Hypothalamus (tissue), 51 donors: Measurements from ENCODE around the gene EFL1.
"Not testable (repeated sequence)": the region's sequence is repeated elsewhere in the genome, so short reads cannot be mapped to it uniquely, and the experiment has no call there.

Experiments used
- DNase-seq, 51 donors: peaks; one replicate each; lab custom pipeline; 2025; lab: John Stamatoyannopoulos, UW

EFL1 gene

GRCh38 chr15:82262422-82263026 is at the start of gene EFL1, which contains the start of gene SAXO2:
Gene EFL1, minus strand, starts transcription at chr15:82262734. Its CDS starts 956 bp downstream, at chr15:82261778.
Gene SAXO2, plus strand, starts transcription at chr15:82262818. Its CDS starts 62 bp downstream, at chr15:82262880.
- DNase-seq: peak; percentile 45 to 96 (median 85)

DNA sequence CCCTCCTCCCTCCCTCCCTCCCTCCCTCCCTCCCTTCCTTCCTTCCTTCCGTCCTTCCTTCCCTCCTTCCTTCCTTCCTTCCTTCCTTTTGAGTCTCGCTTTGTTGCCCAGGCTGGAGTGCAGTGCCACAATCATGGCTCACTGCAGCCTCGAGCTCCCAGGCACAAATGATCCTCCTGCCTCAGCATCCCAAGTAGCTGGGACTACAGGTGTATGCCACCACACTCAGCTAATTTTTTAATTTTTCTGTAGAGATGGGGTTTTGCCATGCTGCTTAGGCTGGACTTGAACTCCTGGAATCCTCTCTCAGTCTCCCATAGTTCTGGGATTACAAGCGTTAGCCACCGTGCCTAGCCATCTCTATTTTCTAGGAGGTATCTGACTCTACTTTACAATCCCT is 48.8 kb upstream of the EFL1 start:
- not testable (repeated sequence) for DNase-seq

DNA sequence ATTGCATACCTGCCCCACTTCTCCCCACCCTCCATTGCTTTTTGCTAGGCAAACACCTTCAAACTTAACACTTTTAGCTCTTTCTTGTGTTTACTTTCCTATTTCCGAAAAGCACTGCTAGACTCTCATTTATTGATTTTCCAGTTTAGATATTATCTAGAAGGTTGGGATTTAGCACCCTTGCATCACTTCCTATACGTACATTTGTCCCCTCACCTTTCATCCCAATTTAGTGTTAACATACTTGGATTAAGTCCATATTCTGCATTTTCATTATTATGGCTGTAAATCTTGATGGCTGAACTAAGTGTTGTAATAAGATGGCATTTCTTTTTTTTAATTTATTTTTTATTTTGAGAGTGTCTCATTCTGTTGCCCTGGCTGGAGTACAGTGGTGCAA is 47.3 kb upstream of the EFL1 start:
- no peak for DNase-seq

- no peak for DNase-seq
These were observed 45.2 kb upstream of the EFL1 start for GRCh38 chr15:82307714-82308081.

DNA sequence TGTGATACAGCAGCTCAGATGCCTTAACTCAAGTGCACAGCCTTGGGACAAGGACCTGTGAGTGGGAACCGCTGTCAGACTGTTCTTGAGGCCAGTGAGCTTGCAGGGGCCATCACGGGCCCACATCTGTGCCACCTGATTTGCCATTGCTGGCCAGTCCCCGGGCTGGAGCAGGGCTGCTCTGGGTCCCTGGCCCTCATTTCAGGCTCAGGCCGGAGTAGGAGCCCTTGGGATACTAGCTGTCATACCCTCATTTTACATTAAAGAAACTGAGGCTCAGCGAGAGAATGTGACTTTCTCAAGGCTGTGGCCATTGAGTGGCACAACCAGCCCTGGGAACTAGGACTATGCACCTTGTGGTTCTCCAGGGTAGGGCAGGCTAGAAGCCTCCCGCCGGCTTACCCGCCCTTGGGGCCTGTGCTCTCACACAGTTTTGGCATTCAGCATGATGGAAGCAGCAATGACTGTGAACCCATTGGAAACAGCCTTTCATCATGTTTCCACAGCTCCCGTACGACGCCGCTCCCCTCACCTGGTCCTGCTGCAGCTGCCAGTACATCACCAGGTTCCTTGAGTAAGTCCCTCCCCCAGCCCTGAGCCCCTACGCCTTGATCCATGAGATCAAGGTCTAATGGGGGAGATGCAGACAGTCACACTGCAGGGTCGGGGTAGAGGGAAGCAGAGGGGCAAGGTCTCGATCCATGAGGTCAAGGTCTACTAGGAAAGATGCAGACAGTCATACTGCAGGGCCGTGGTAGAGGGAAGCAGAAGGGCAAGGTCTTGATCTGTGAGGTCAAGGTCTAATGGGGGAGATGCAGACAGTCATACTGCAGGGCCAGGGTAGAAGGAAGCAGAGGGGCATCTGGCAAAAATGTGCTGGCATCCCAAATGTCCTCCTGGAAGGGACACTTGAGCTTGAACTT is 44.5 kb upstream of the EFL1 start:
- DNase-seq: no peak

DNA sequence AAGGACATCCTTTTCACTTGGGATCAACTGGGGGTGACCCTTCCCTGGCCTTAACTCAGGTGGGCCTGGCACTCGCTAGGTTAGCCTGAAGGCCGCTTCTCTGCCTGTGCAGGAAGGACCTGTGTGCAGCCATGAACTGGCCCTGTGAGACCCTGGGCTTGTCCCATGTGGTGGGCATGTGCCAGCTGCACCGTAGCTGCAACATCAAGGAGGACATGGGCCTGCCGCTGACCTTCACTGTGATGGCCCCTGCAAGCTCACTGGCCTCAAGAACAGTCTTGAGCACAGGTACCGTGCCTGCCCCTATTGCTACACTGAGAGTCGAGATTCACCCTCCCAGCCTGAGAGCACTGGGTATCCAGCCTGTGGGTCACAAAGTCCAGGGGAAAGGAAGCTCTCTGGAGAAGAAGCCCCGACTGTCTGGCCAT is 43.1 kb upstream of the EFL1 start:
- no peak for DNase-seq

- DNase-seq: peak in 1 of 51 donors; percentile 29
These were observed 42.2 kb upstream of the EFL1 start for GRCh38 chr15:82304778-82305090.

- peak in 1 of 51 donors; percentile 29 for DNase-seq
These were observed 41.6 kb upstream of the EFL1 start for GRCh38 chr15:82303956-82304777.

DNA sequence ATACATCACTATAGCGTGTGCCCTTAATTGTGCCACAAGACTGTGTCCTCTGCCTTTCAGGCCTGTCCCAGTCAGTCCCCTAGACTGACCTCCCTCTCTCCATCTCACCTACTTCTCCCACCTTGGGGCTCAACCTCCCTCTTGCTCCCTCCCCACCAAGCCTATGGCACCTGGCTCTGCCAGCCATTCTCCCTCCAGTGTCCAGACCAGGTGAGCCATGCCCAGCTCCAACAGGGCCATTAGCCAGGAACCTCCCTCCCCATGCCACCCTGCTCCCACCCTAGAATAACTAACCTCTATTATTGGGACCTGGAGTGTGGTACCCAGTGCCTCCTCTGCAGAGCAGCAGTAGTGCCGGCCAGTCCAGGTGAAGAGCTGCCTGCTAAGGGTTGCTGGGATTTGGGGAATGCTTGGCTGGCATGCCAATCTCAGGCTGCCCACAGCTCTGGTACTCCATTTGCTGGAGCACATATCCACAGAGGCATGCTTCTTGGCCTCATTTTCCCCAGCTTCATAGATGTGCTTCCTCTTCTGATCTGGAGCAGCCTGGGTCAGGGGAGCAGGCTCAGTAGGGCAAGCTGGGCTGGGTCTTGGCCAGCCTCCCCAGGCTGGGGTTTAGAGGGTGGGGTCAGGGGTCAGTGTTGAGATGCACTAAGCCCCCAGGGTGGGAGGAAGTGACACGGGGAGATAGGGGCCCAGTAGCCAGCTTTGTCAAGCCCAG is 38.9 kb upstream of the EFL1 start:
- DNase-seq: no peak

DNA sequence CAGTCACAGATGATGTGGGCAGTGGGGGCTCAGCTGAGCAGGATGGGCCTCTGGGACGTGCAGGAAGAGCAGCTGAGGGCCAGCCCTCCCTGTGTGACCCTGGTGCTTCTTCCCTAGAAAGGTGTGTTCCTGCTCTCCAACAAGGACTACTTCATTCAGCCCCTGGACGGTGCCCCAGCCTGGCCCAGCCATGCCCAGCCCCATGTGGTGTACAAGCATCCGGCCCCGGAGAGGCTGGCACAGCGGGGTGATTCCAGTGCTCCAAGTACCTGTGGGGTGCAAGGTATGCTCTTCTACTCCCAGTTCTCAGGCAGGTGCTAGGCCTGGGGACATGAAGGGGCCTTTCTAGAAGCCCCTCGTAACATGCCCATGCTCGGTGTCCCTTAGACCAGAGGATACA is 38.3 kb upstream of the EFL1 start:
- DNase-seq: no peak

DNA sequence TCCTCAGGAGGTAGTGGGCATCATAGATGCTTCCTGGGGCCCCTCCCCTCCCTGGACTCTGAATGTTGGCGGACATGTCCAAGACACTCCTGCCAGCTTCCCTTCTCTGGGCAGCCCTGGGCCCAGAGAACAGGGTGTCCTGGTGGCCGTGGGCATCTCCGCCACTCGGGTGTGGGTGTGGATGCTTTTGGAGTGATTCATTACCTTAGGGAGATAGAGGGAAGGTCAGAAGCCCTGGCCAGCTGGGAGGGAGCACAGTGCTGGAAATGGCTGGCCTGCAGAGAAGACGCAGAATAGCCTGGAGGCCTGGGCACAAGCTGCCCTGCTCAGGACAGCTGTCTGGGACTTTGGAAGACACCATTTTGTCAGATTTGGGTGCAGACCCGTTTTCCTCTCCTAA is 37.8 kb upstream of the EFL1 start:
- not testable (repeated sequence) for DNase-seq

DNA sequence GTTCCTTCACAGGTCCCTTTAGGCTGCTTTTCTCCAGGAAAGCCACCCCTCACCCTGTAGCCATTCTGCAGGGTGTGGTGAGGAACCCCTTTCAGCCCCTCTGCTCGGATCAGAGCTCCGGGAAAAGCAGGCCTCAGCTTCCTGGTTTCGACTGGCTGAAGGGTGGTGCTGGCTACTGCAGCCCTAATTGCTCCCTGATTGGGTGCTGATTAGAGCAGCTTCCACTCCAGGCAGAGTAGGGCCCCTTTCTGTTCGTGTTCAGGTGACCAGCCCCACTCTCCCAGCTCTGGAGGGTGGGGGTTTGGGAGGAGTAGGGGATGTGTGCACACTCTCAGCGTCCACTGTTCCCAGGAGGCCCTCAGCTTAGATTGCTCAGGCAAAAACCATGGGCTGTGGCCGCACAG is 37.0 kb upstream of the EFL1 start:
- not testable (repeated sequence) for DNase-seq

DNA sequence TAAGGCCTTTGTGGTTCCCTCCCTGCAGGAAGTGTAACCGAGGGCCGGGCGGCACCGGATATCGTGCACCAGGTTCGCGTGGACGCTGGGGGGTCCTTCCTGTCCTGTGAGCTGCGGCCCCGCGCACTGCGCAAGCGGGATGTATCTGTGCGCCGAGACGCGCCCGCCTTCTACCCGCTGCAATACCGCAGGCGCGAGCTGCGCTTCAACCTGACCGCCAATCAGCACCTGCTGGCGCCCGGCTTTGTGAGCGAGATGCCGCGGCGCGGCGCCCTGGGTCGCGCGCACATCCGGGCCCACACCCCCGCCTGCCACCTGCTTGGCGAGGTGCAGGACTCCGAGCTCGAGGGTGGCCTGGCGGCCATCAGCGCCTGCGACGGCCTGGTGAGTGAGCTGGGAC is 36.0 kb upstream of the EFL1 start:
- peak in 20 of 51 donors; percentile 5 to 43 (median 20) for DNase-seq

DNA sequence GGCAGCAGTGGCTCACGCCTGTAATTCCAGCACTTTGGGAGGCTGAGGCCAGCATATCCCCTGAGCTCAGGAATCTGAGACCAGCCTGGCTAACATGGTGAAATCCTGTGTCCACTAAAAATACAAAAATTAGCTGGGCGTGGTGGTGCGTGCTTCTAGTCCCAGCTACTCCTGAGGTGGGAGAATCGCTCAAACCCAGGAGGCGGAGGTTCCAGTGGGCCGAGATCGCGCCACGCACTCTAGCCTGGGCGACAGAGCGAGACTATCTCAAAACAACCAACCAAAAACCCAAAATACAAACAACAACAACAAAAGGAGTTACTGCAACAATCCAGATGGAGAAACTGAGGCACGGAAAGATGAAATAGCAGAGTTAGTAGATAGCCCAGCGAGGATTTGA is 35.5 kb upstream of the EFL1 start:
- DNase-seq: no peak

DNA sequence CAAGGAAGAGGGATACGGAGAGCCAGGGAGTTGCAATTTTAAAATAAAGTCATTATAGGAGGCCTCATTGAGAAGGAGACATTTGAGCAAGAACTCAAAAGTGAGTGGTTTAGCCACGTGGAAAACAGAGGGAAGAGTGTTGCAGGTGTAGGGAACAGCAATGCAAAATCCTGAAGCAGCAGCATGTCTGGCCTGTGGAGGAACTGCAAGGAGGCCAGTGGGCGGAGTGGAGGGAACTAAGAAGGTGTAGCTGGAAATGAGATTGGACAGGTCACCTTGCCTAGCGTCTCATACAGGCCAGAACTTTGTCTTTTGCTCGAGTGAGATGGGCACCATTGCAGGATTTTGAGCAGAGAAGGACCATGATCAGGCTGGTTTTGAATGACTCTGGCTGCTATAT is 35.0 kb upstream of the EFL1 start:
- no peak for DNase-seq

GRCh38 chr15:82294061-82294690 is 31.6 kb upstream of the EFL1 start:
- DNase-seq: no peak

- DNase-seq: no peak
These were observed 29.7 kb upstream of the EFL1 start for GRCh38 chr15:82292271-82292670.

DNA sequence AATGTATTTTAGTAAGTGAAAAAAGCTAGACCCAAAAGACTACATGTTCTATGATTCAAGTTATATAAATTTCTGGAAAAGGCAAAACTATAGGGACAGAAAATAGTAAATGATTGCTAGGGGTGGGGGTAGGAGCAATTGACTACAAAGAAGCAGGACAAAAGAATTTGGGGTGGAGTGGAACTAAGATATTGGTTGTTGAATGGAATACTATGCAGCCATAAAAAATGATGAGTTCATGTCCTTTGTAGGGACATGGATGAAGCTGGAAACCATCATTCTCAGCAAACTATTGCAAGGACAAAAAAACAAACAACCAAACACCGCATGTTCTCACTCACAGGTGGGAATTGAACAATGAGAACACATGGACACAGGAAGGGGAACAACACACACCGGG is 25.7 kb upstream of the EFL1 start:
- DNase-seq: not testable (repeated sequence)

DNA sequence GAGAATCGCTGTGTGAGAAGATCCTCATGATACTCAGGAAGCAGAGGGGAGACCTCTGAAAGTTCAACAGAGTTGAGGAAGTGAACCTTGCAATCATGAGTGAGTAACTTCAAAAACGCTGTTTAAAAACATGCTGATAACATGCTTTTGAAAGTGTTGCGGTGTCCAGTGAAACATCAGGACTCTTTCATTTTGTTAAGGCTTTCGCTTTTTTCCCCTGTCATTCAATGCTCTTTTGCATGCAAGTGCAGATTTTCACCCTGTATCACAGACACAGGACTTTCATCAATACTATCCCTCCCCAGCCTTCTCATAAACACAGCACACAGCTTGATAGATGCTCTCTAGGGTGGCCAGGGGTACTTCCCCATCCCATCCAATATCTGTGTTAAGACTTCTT is 23.9 kb upstream of the EFL1 start:
- DNase-seq: not testable (repeated sequence)

DNA sequence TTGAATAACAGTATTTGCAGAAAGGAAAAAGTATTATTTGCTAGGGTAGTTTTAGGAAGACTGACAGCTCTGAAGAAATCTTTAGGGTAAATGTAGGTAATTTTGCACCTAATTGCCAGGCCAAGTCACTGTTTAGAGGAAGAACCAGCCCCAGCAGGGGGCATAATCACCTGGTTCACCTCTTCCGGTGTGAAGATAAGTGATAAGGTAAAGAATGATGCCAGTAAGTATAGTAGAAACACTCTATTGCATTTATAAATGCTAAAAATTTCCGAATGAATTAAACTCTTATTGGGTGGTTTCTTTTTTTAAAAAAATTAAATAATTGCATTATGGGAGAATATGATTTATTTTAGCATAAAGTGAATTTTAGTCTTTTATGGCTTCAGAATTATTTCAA is 21.8 kb upstream of the EFL1 start:
- not testable (repeated sequence) for DNase-seq
